DOHH2 (cell line): ENCODE results near the gene TBC1D2B.

ENCODE experiments used
- H3F3A ChIP-seq: fragments of 200-600 bp; sonication (generic), shearing (Covaris generic); 2 replicates; pipeline ENCODE4 v1.6.0; 2016; ENCODE audit warnings: antibody characterized with exemption, mild to moderate bottlenecking; ENCODE audit not compliant: control insufficient read depth, insufficient read depth
- H3K27ac ChIP-seq: fragments of 200-600 bp; sonication (generic); 2 replicates; pipeline ENCODE4 v1.5.1; 2014; ENCODE audit warnings: low read depth, mild to moderate bottlenecking, low read length, moderate library complexity
- H3K27me3 ChIP-seq: fragments of 200-600 bp; sonication (generic); 2 replicates; pipeline ENCODE4 v1.6.1; 2014; ENCODE audit warnings: mild to moderate bottlenecking, low read length, mixed read lengths; ENCODE audit not compliant: control insufficient read depth
- H3K36me3 ChIP-seq: fragments of 200-600 bp; sonication (generic); 2 replicates; pipeline ENCODE4 v1.6.1; 2014; ENCODE audit warnings: mild to moderate bottlenecking, low read length, moderate library complexity, mixed read lengths; ENCODE audit not compliant: control insufficient read depth
- H3K4me1 ChIP-seq: fragments of 200-600 bp; sonication (generic); 2 replicates; pipeline ENCODE4 v1.6.1; 2014; ENCODE audit warnings: mild to moderate bottlenecking, low read length, mixed read lengths; ENCODE audit not compliant: control insufficient read depth
- H3K4me2 ChIP-seq: fragments of 200-600 bp; sonication (generic); 2 replicates; pipeline ENCODE4 v1.6.0; 2014; ENCODE audit warnings: mild to moderate bottlenecking, low read length, moderate library complexity
- H3K4me3 ChIP-seq: fragments of 200-600 bp; sonication (generic); 2 replicates; pipeline ENCODE4 v1.5.1; 2014; ENCODE audit warnings: mild to moderate bottlenecking, low read length, mixed read lengths
- H3K79me2 ChIP-seq: fragments of 200-600 bp; sonication (generic); 2 replicates; pipeline ENCODE4 v1.6.1; 2014; ENCODE audit warnings: mild to moderate bottlenecking, low read length, mixed read lengths; ENCODE audit not compliant: control insufficient read depth
- H3K9me2 ChIP-seq: fragments of 200-600 bp; sonication (generic); replicated peaks from 2 replicates; pipeline ENCODE4 v1.6.1; 2014; ENCODE audit warnings: mild to moderate bottlenecking, low read length, mixed read lengths; ENCODE audit not compliant: control insufficient read depth
- H3K9me3 ChIP-seq: fragments of 200-600 bp; sonication (generic); 2 replicates; pipeline ENCODE4 v1.6.1; 2014; ENCODE audit warnings: antibody characterized with exemption, low read length, mixed read lengths; ENCODE audit not compliant: control insufficient read depth, insufficient read depth
- H4K20me1 ChIP-seq: fragments of 200-600 bp; sonication (generic); 2 replicates; pipeline ENCODE4 v1.6.0; 2014; ENCODE audit warnings: low read depth, mild to moderate bottlenecking, antibody characterized with exemption, low read length, moderate library complexity; ENCODE audit not compliant: control insufficient read depth, insufficient read depth
- CTCF ChIP-seq: fragments of 200-600 bp; sonication (generic); IDR thresholded peaks from one replicate; pipeline ENCODE4 v1.5.1; 2014; ENCODE audit warnings: antibody characterized with exemption, mild to moderate bottlenecking, low read depth, low read length; ENCODE audit not compliant: poor library complexity, severe bottlenecking
- EZH2phosphoT487 ChIP-seq: fragments of 200-600 bp; sonication (generic); IDR thresholded peaks from 2 replicates; pipeline ENCODE4 v1.6.1; 2017; ENCODE audit warnings: borderline replicate concordance, mild to moderate bottlenecking, antibody characterized with exemption, low read length, moderate library complexity, mixed read lengths

TBC1D2B gene

GRCh38 chr15:78077053-78077870 is at the start of gene TBC1D2B:
TBC1D2B (minus strand) TSS chr15:78077711; CDS start chr15:78077652, 59 bp downstream.
- Histone ChIP-seq H3K9me3 (no peaks in the 10 kb centered on the region), H3K36me3 (no peaks in the 10 kb centered on the region), H3K4me2 (peak within 1 kb of the TSS; percentile 94), H3F3A (peaks cover 4% of the 10 kb centered on the region; the same call in 1 of the 2 replicates), H3K27me3 (no peaks in the 10 kb centered on the region), H4K20me1 (no peaks in the 10 kb centered on the region), H3K79me2 (peaks cover 35% of the 10 kb centered on the region), H3K4me3 (peak within 1 kb of the TSS; percentile 95), H3K4me1 (peaks cover 21% of the 10 kb centered on the region), H3K9me2 (no peaks in the 10 kb centered on the region), H3K27ac (no peak within 1 kb of the TSS)
- TF ChIP-seq CTCF (no peak), EZH2phosphoT487 (no peak)

- H3K36me3 ChIP-seq, result no peaks in the 10 kb centered on the region
- TF ChIP-seq CTCF (no peak), EZH2phosphoT487 (no peak)
- H3F3A ChIP-seq, result no peaks in the 10 kb centered on the region; the same call in 1 of the 2 replicates
- no peak overlapping the region for H3K4me2 ChIP-seq
- no peaks in the 10 kb centered on the region for H3K9me2 ChIP-seq
- no peak overlapping the region for H3K4me3 ChIP-seq
- no peaks in the 10 kb centered on the region for H3K9me3 ChIP-seq
- H4K20me1 ChIP-seq, result no peaks in the 10 kb centered on the region
- no peaks in the 10 kb centered on the region for H3K4me1 ChIP-seq
- H3K27ac ChIP-seq, result no peak overlapping the region
- H3K79me2 ChIP-seq, result no peaks in the 10 kb centered on the region
- H3K27me3 ChIP-seq, result no peaks in the 10 kb centered on the region
Measured at GRCh38 chr15:78125267-78125666, 47.8 kb upstream of the TBC1D2B start.

- no peak overlapping the region for H3K4me2 ChIP-seq
- no peaks in the 10 kb centered on the region for H3K9me3 ChIP-seq
- no peaks in the 10 kb centered on the region for H3K9me2 ChIP-seq
- TF ChIP-seq EZH2phosphoT487, result no peak
- TF ChIP-seq CTCF, result no peak
- H3K4me1 ChIP-seq, result no peaks in the 10 kb centered on the region
- no peak overlapping the region for H3K27ac ChIP-seq
- H4K20me1 ChIP-seq, result no peaks in the 10 kb centered on the region
- no peaks in the 10 kb centered on the region for H3F3A ChIP-seq
- no peaks in the 10 kb centered on the region for H3K79me2 ChIP-seq
- H3K4me3 ChIP-seq, result no peak overlapping the region
- H3K27me3 ChIP-seq, result no peaks in the 10 kb centered on the region
- H3K36me3 ChIP-seq, result no peaks in the 10 kb centered on the region
Measured at GRCh38 chr15:78120523-78120922, 43.0 kb upstream of the TBC1D2B start.
